Cardiac septum (tissue), 1 donor: ENCODE data around the gene ITPKC. TPM values are rescaled to one million over a fixed set of nuclear protein-coding genes. Genes with fewer than 3 reads are reported as not detected.

Source experiments
- DNase-seq: peaks from one replicate; pipeline ENCODE4 v3.0.0-alpha.2; 2020; ENCODE audit warnings: low spot score
- intact Hi-C: fragments of 100-400 bp; cut with DNase I; formaldehyde crosslinking; loops from one replicate; pipeline ENCODE4 v1.14.0; 2022
- total RNA-seq: library from RNA; stranded (reverse); fragmentation: NEBNext Ultra II Directional; extraction: Animal tissue kit (Norgen Biotek cat#: 25700); gene quantifications from one replicate; pipeline ENCODE4 v1.2.1, GENCODE V29; 2021
- donor health status: DM: no; HTN: no; CAD: no.

Gene ITPKC
- total RNA-seq, 1 donor from 2014 or later: 10.0 TPM

DNA sequence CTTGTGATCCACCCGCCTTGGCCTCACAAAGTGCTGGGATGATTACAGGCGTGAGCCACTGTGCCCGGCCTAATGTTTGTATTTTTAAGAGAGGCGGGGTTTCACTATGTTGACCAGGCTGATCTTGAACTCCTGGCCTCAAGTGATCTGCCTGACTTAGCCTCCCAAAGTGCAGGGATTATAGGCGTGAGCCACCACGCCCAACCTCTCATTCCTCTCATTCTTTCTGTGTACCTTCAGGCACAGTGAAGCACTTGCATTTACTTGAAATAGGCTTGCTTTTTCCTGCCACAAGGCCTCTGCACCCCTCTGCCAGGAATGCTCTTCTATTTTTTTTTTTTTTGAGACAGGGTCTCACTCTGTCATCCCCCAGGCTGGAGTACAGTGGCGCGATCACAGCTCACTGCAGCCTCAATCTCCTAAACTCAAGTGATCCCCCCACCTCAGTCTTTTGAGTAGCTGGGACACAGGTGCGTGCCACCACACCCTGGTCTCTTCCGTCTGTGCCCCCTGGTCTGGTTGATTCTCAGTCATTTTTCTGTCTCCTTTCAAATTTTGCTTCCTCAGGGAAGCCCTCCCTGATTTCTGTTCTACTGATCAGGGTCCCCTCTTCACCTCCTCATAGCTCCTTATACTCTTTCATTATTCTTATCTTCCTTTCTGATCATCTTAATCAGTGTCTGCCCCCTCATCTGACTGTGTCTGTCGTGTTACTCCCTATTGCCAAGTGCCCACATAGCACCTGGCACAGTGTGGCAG, 18.3 kb downstream of the ITPKC start:
- intact Hi-C loops: no loop called here
- DNase-seq: no peak

DNA sequence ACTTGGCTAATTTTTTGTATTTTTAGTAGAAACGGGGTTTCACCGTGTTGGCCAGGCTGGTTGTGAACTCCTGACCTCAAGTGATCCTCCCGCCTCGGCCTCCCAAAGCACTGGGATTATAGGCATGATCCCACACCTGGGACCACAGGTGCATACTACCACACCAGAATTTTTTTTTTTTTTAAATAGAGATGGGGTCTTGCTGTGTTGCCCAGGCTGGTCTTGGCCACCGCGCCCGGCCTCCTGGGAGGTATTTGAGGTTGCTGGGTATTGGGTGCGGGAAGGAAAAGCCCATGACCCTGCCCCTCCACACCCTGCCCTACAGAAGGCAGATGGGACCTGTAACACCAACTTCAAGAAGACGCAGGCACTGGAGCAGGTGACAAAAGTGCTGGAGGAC, 19.7 kb downstream of the ITPKC start:
- DNase-seq: no peak
- intact Hi-C loops: no loop called here

DNA sequence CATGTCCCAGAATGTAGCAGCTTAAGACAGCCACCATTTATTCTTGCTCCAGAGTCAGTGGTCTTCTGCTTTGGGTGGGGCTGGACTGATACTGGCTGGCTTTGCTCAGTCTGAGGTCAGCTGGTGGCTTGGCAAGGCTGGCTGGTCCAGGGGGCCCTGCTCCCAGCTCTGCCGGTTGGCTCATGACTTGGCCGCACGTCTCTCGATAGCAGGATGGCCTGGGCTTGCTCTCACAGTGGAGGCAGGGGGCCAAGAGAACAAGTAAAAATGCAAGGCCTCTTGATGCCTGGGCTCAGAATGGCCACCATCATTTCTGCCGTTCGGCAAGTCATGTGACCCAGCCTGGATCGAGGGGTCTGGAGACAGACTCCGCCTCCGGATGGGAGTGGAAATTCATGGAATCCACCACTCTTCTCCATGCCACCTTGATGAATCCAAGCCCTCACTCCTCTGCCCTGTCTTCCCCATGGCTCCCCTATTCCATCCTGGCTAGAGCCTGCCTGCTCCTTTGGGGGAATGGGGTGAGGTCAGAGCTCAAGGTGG, 20.3 kb downstream of the ITPKC start:
- DNase-seq: no peak
- intact Hi-C loops: no loop called here

DNA sequence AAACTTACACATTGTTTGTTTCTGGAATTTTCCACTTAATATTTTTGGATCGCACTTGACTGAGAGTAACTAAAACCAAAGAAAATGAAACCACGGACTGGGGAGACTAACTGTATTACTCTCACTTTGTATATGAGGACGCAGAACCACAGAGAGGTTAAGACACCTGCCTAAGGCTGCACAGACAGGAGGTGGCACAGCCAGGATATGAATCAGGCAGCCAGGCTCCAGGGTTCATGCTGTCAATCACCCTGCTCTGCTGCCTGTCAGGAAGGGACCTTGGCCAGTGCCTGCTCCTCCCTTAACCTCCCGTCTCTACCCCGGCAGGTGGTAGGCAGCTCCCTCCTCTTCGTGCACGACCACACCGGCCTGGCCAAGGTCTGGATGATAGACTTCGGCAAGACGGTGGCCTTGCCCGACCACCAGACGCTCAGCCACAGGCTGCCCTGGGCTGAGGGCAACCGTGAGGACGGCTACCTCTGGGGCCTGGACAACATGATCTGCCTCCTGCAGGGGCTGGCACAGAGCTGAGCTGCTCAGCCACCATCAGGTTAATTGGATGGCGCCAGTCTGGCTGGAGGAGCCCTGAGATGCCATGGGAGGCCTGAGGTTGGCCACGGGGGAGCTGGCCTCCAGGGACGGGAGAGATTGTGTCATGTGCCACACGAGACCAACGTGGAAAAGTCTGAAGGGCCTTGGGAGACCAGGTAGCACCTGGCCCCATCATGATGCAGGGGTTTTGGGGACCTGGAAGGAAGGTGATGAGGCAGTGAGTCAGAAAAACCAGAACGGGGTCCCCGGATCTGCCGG, 22.3 kb downstream of the ITPKC start:
- DNase-seq: no peak
- intact Hi-C loops: no loop called here

DNA sequence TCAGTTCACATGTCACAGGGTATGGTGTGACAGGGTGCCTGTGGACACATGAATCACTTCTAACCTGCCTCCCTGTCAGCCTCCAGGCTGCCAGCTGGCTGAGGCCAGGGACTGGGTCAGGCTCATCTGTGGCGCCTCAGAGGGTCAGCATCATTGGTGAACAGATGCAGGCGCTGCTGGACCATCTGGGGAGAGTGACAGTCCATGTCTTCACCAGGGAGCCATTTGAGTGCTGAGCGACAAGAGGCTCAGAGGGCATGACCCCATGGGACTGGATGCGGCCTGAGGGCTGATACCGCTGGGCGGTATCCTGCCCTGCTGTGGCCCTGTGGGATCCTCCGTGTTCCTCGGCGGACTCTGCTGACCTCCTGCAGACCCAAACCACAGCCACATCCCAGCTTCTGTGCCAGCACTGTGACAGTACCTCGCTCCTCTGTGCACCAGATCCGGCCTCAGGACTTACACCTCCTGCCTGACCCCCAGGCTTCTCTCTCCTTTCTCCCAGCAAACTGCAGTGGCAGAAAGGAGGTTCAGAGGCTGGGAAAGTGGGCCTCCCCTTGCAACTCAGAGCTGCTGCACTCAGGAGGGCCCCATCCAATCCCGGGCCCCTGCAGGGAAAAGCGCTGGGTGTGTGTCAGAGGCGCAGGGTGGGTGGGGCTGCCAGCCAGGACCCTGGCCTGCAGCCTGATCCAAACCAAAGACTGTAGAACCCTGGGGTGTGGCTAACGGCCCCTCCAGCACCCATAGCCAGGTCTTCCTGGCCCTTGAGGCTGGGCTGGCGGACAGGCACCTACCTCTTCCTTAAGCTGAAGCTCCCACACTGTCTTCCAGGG, 23.2 kb downstream of the ITPKC start:
- intact Hi-C loops: no loop called here
- no peak for DNase-seq

DNA sequence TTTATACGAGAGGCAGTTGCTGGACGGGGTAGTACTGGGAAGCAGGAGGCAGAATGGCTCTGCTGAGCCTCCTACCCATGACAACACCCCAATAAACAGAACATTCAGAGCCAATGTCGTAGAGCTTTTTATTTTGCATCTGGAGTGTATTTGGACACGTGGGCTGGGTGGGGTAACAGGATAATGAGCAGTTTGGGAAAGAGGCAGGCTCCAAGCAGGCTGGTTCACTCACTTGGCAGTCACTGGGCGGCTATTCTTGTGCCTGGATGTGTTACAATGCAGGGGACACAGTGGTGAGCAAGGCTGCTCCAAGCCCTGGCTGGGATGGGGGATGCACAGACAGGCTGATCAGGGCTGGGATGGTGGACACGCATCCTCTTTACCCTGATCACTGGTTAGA, 23.8 kb downstream of the ITPKC start:
- intact Hi-C loops: no loop called here
- no peak for DNase-seq

DNA sequence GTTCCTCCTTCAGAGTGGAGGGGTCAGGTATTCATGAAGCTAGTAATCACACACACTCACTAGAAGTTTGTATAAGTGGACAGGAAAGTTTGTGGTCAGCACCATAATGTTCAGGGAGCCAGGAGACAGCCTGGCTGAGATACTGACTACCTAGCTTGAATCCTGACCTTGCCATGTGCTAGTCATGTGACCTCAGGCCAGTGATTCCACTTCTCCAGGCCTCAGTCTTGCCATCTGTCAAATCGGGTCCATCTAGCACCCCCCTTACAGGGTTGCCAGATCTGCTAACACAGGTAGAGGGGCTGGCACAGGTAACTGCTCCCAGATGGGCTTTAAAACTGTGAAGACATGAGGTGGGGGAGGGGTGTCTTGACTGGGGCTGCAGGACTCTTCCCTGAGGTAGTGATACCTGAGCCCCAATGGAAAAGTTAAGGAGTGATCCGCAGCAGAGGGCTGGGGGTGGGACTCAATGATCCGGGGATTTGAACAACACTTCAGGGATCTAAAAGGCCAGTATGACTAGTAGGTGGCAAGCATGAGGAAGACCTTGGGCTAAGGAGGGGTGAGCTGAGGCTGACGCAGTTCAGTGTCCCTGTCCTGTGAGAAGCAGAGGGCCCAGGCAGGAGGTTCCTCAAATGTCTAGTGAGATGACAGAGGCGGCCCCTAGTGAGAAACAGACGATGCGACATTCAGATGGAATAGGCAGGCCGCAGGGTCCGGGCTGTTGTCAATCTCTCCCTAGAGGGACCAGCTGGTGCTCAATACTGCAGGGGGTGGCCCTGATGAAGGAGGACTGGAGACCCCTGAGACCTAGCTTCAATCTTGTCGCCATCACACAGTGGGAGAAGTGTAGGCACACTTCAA, 24.8 kb downstream of the ITPKC start:
- intact Hi-C loops: no loop called here
- no peak for DNase-seq

DNA sequence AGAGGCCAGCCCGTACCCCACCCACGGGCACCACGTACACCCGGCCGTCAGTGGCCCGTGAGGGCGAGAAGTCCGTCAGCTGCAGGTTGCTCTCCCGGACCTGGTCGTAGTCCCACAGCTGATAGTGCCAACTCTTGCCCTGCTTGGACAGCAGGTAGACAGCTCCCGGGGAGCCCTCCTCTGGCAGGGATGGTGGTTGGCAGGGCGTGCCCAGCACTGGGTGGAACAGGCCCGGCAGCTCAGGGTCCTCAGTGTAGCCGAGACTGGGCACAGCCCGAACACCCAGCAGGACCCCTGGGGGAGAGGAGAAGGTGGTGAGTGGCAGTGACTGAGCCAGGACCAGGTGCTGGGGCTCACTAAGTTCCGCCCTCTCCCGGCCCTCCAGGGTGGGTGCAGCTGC, 25.6 kb downstream of the ITPKC start:
- intact Hi-C loops: no loop called here
- DNase-seq: no peak

DNA sequence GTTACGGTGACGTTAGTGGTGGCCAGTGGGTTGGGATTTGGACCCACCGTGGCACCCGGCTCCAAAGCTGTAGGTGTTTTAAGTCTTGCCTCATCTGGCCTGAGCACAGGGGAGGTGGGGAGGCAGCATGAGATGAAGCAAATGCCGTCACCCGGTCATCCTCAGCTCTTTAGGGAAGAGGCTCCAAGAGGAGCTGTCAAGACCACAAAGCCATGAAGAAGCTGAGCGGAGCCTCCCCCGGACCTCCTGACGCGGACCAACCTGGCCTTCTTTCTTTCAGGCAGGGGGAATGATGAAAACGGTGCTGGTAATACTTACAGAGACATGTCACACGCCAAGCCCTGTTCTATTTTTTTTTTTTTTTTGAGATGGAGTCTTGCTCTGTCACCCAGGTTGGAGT, 26.0 kb downstream of the ITPKC start:
- DNase-seq: no peak
- intact Hi-C loops: no loop called here

DNA sequence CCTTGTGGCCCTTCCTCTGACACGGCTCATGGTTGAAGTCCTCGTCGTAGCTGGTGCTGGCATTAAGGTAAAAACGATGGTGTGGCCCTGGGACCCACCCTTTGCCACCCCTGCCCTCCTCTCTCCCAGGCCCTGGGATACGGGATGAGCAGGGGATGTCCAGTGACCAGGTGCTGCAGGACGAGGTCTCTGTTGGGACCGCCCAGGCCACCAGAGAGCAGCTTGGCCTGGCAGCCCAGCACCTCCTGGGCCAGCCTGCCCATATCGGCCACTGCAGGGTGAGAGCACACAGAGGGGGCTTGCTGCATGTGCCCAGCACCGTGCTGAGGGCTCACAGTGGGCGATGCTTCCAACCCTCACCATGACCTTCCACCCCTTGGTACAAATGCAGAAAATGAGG, 27.0 kb downstream of the ITPKC start:
- no peak for DNase-seq
- intact Hi-C loops: no loop called here

DNA sequence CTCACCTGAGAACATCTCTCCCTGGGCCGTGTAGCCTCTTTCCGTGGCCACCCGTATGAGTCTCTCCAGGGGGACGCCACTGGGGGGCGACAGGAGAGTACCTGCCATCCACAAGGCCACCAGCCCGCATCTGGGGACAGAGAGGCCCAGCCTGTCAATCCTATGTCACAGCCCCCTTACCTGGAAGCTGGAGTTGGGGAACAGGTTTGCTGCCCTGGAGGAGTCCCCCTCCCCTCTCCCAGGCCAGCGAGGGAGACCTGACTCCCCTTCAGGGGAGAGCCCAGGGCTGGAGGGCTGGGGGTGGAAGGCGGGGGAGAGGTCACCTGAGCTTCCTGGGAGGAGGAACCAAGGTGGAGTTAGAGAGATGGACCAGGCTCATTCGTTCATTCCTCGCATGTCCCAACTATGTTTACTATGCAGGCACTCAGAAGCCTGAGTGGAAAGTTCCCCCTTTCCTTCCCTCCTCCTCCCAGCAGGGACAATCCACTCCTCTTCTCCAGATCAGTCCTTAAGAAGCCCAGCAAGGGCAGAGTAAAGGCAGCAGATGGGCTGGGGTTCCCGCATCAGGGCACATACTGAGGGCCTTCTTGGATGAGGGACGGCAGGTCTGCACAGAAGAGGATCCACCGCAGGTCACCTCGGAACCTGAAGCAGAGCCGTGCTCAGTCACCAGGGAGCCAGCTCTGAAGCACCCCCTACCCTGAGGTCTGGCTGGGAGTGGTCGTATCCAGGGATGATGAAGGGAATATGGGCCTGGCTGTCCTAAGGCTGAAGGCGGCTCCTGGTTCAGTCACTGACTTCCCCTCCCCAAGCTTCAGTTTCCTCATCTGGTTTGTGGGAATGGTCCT, 27.9 kb downstream of the ITPKC start:
- DNase-seq: no peak
- intact Hi-C loops: no loop called here

DNA sequence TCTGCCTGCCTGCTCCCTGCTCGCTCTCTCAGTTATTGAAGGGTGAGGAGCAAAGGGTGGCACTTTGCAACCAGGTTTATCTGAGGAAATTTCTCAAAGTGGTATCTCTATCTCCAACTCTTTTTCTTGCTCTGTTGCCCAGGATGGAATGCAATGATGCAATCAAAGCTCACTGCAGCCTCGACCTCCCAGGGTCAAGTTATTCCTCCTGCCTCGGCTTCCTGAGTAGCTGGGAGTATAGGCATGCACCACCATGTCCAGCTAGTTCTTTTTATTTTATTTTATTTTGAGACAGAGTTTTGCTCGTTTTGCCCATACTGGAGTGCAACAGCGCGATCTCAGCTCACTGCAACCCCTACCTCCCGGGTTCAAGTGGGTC, 28.5 kb downstream of the ITPKC start:
- DNase-seq: no peak

DNA sequence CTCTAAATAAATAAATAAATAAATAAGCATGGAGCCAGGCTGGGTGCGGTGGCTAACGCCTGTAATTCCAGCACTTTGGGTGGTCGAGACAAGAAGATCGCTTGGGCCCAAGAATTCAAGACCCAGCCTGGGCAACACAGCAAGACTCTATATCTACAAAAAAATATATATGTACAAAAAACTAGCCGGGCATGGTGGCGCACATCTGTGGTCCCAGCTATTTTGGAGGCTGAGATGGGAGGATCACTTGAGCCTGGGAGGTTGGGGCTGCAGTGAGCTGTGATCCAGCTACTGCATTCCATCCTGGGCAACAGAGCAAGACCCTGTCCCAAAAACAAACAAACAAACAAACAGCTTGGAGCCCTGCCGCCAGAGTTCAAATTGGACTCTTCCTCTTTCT, 30.6 kb downstream of the ITPKC start:
- DNase-seq: no peak
- intact Hi-C loops: no loop called here

More for the DNA sequence above, 28.5 kb downstream of the ITPKC start:
- intact Hi-C loops: no loop called here

DNA sequence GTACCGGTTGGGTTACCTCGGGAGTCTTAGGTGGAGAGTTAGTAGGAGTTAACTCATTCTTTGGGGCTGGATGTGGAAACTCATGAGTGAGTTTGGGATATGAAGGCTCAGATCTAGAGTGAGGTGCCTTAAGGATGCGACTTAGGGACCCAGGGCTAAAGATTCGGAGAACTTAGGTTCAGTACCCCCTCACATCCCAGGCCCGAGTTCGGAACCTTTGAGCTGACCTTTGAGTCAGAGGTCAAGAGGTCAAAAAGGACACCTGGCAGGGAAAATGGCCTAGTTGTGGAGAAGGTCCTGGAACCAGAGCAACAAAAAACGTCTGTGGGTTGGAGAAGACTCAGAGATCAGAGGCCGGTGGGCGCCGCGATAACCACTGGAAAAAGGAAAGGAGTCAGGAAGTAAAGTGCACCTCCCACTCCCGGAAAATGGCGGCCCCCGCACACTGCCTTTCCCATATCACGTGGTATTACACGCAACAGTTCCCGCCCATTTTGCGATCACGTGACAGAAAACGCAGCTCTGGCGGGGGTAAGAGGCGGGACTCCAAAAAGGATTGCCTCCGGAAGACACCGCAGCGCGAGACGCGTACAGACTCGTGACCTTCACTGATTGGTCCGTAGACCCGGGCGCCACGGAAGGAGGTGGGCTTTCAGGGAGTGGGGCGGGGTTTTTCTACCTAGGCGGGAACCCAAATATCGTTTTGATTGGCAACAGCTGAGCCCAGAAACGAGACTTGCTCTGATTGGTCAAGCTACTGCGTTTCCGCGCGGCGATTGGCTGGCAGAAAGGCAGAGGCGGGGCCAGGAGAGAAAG, 33.4 kb downstream of the ITPKC start, which contains the start of gene ACTMAP:
Gene ACTMAP, minus strand, starts transcription at position 420 of the 816 bp plus-strand sequence. CDS start 674 bp downstream, outside the sequence.
- intact Hi-C loops: loop anchor here (2.0 kb wide), 3 partner anchors 29 to 59 kb away; partner anchors contain the start of genes NUMBL and RAB4B
- peak; percentile 100 for DNase-seq

DNA sequence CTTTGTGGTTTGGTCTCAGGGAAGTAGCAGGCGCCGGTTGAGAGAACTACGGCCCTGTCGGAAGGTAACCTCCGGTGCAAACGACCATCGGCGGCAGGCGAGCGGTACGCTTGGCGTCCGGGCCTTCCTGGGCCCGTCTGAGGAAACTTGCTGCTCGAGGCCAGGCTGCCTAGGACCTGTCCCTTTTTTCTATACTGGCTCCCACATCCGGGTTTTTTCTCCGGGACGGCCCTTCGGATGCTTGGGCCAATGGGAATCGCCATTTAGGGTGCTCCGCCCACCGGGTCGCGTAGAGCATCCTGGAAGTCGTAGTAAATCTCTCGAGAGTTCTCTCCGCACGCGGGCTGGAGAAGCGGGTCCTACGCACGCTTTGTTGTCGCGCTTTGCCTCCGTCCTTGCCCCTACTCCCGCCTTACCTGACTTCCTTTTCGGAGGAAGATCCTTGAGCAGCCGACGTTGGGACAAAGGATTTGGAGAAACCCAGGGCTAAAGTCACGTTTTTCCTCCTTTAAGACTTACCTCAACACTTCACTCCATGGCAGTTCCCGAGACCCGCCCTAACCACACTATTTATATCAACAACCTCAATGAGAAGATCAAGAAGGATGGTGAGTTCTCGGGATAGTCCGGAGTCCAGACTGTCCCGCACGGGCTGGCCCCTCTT, 34.1 kb downstream of the ITPKC start, which contains the start of gene SNRPA:
Gene SNRPA, plus strand, starts transcription at position 330 of the 664 bp plus-strand sequence. Its CDS starts 206 bp downstream, at position 536.
- intact Hi-C loops: loop anchor here (2.0 kb wide), 3 partner anchors 28 to 60 kb away; partner anchors contain the start of genes NUMBL and RAB4B
- DNase-seq: peak; percentile 96

DNA sequence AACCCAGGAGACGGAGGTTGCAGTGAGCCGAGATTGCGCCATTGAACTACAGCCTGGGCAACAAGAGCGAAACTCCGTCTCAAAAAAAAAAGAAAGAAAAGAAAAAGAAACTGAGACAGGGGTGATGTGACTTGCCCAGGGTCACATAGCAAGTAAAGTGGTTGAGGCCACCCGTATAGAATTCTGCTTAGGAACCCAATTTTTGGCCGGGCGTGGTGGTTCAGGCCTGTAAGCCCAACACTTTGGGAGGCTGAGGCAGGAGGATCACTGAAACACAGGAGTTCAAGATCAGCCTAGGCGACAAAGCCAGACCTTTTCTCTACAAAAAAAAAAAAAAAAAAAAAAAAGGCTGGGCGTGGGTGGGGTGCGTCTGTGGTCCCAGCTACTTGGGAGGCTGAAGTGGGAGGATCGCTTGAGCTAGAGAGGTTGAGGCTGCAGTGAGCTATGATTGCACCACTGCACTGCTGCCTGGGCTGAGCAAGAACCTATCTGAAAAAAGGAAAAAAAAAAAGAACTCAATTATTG, 35.4 kb downstream of the ITPKC start:
- intact Hi-C loops: no loop called here
- DNase-seq: no peak
